Kidney (tissue), 14 donors: ENCODE results near the gene WFS1. TPM values are rescaled to one million over a fixed set of nuclear protein-coding genes. Genes with fewer than 3 reads are reported as not detected.

Experiments used
- DNase-seq, 5 donors: peaks; one replicate each; pipeline ENCODE4 v3.0.0-alpha.2; 2013 to 2020
- FAIRE-seq: peaks from 2 replicates; lab custom pipeline; 2012; peaks lifted over from hg19 to GRCh38; lab: Jason Lieb, UNC
- H3K27ac ChIP-seq, 2 donors: one replicate each; pipeline ENCODE4 v1.7.0; 2013; ENCODE audit warnings: low read depth in 2 of 2, low read length in 2 of 2, inconsistent platforms in 1 of 2
- H3K27me3 ChIP-seq: one replicate; pipeline ENCODE4 v1.7.1; 2013; ENCODE audit warnings: low read length, inconsistent platforms; ENCODE audit not compliant: control insufficient read depth, insufficient read depth
- H3K36me3 ChIP-seq, 3 donors: one replicate each; pipeline versions ENCODE4 v1.7.0 to v1.7.1; 2013; ENCODE audit warnings: low read length in 3 of 3, control low read depth in 1 of 3, inconsistent platforms in 1 of 3; ENCODE audit not compliant: insufficient read depth in 3 of 3, control insufficient read depth in 2 of 3
- H3K4me1 ChIP-seq, 3 donors: one replicate each; pipeline versions ENCODE4 v1.7.0 to v1.7.1; 2013; ENCODE audit warnings: low read length in 3 of 3, inconsistent platforms in 1 of 3, low read depth in 1 of 3; ENCODE audit not compliant: control insufficient read depth in 2 of 3, insufficient read depth in 2 of 3
- H3K4me3 ChIP-seq, 3 donors: one replicate each; pipeline versions ENCODE4 v1.7.0 to v1.8.1; 2013; ENCODE audit warnings: low read length in 3 of 3, control low read depth in 1 of 3, inconsistent platforms in 1 of 3
- H3K9ac ChIP-seq, 3 donors: one replicate each; pipeline versions ENCODE4 v1.7.0 to v1.7.1; 2013; ENCODE audit warnings: low read length in 3 of 3, control low read depth in 1 of 3, inconsistent platforms in 1 of 3
- H3K9me3 ChIP-seq, 3 donors: one replicate each; pipeline versions ENCODE4 v1.7.0 to v1.7.1; 2013; ENCODE audit warnings: low read length in 3 of 3, control low read depth in 1 of 3, inconsistent platforms in 1 of 3; ENCODE audit not compliant: control insufficient read depth in 2 of 3, insufficient read depth in 1 of 3
- CTCF ChIP-seq: IDR thresholded peaks from 3 replicates; pipeline ENCODE4 v1.5.1; 2012; ENCODE audit warnings: mild to moderate bottlenecking, moderate library complexity, borderline replicate concordance; ENCODE audit not compliant: insufficient read depth; ENCODE audit errors: extremely low read depth
- intact Hi-C: fragments of 100-400 bp; cut with DNase I; formaldehyde crosslinking; loops from one replicate; pipeline ENCODE4 v1.11.1; 2022
- polyA plus RNA-seq: library from polyadenylated mRNA; stranded (reverse); fragments of 350-450 nt; fragmentation: Illumina TruSeq; extraction: RNeasy Lipid Tissue Mini Kit (QIAGEN cat#74804); gene quantifications from one replicate; pipeline ENCODE4 v1.2.3, GENCODE V29; 2014; ENCODE audit warnings: low read depth, low replicate concordance; ENCODE audit not compliant: insufficient read depth
- total RNA-seq: library from RNA; stranded (reverse); fragmentation: NEBNext Ultra II Directional; extraction: Animal tissue kit (Norgen Biotek cat#: 25700); gene quantifications from one replicate; pipeline ENCODE4 v1.2.1, GENCODE V29; 2021
- donor health status: control.
- donor health status: control.
- donor health status: control.
- donor health status: control.
- donor health status: control.
- donor health status: DM: yes; HTN: yes; CAD: no.
- donor health status: Normal renal cell carcinoma (clear cell type).

The WFS1 gene
- total and polyA plus RNA-seq, 2 donors from 2014 or later = 20.8 to 31.4 TPM

GRCh38 chr4:6267573-6267972, 2.1 kb upstream of the WFS1 start:
- no peak for TF ChIP-seq CTCF
- no peaks in the 10 kb centered on the region for H3K27me3 ChIP-seq
- intact Hi-C loops = no loop called here

GRCh38 chr4:6268650-6269615, 717 bp upstream of the WFS1 start:
- Histone ChIP-seq H3K9me3 (no peaks in the 10 kb centered on the region), H3K27me3 (no peaks in the 10 kb centered on the region), H3K27ac (no peak overlapping the region), H3K4me1 (peaks cover 0 to 18% (median 6%) of the 10 kb centered on the region in 3 donors), H3K36me3 (no peaks in the 10 kb centered on the region), H3K9ac (peak overlapping the region in 2 of 3 donors; percentile 65 to 66), H3K4me3 (peak overlapping the region; percentile 12 to 66 (median 62))
- DNase-seq (peak in 1 of 5 donors; percentile 61), FAIRE-seq (no peak)
- TF ChIP-seq CTCF = no peak
- intact Hi-C loops = no loop called here

More at GRCh38 chr4:6267573-6267972, 2.1 kb upstream of the WFS1 start:
- DNase-seq (no peak), FAIRE-seq (no peak)
- H3K27ac ChIP-seq = no peak overlapping the region
- H3K4me1 ChIP-seq = peaks cover 0 to 13% (median 6%) of the 10 kb centered on the region in 3 donors
- no peaks in the 10 kb centered on the region for H3K36me3 ChIP-seq
- H3K4me3 ChIP-seq = no peak overlapping the region
- H3K9ac ChIP-seq = no peak overlapping the region
- H3K9me3 ChIP-seq = no peaks in the 10 kb centered on the region

GRCh38 chr4:6270636-6271121, 1.0 kb downstream of the WFS1 start:
- intact Hi-C loops = no loop called here
- TF ChIP-seq CTCF = no peak
- H3K4me3 ChIP-seq = peak overlapping the region; percentile 19 to 80 (median 30)
- H3K4me1 ChIP-seq = peaks cover 0 to 18% (median 6%) of the 10 kb centered on the region in 3 donors
- H3K27ac ChIP-seq = peak overlapping the region in 1 of 2 donors; percentile 28
- no peaks in the 10 kb centered on the region for H3K36me3 ChIP-seq
- H3K27me3 ChIP-seq = no peaks in the 10 kb centered on the region
- peak overlapping the region in 2 of 3 donors; percentile 41 to 49 for H3K9ac ChIP-seq
- no peaks in the 10 kb centered on the region for H3K9me3 ChIP-seq
- DNase-seq = peak in 3 of 5 donors; percentile 41 to 68 (median 63)
- FAIRE-seq = no peak
